Measurements from ENCODE around the gene ZKSCAN5.
"Not testable (repeated sequence)": the region's sequence is repeated elsewhere in the genome, so short reads cannot be mapped to it uniquely, and the experiment has no call there.

Gene ZKSCAN5

GRCh38 chr7:99535667-99536066, 31.2 kb downstream of the ZKSCAN5 start:
- in situ Hi-C loops (cut with MboI; ENCODE audit: low pct_unique_long_range_greater_than_20kb, low sequenced_read_pairs, unreplicated experiment) = no loop called here
- TF ChIP-seq CTCF (IDR thresholded peaks at IDR 0.05; ENCODE audit: extremely low read depth, insufficient read depth, missing control alignments) = no peak
- DNase-seq (ENCODE audit: low spot score) = no peak

DNA sequence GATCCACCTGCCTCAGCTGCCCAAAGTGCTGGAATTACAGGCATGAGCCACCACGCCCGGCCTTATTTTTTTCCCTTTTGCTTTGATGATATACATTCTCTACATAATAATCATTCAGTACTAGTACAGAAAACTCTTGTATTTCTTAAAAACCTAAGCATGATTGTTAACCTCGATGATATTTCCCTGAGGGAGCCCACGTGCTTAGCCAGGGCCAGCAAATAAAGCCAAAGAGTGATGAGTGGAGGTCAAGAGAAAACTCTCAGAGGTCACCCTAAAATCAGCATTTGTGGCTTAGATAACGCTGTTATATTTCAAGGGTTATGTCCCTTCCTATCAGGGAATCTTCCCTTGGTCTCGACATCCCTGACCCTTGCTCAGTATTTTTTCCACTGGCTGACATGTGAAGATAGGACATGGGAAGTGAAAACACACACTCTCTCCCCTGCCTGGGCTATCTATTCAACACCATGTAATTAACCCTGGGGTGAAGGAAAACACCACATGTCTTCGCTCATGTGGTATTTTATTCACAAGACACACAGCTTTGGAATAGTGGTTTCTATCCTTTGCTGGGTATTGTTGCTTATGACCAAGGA, 34.9 kb downstream of the ZKSCAN5 start:
- in situ Hi-C loops (cut with MboI; ENCODE audit: low pct_unique_long_range_greater_than_20kb, low sequenced_read_pairs, unreplicated experiment) = no loop called here
- no peak for TF ChIP-seq CTCF (IDR thresholded peaks at IDR 0.05; ENCODE audit: extremely low read depth, insufficient read depth, missing control alignments)
- DNase-seq (ENCODE audit: low spot score) = no peak

DNA sequence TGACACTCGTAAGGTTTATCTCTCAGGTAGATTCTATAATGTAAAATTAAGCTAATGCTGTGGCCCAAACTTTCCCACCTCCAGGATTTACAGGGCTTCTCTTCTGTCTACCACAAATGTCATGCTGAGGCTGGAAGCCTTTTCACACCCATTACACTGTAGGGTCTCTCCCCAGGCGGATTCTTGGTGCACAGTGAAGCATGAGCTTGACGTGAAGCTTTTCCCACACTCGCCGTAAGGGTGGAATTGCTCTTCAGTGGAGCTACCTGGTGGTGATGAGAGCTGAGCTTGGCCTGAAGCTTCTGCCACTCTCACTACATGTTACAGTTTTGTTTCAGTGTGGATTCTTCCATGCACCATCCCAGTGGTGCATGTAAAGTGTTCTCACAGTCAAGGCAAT, 36.1 kb downstream of the ZKSCAN5 start:
- DNase-seq (ENCODE audit: low spot score) = no peak
- no peak for TF ChIP-seq CTCF (IDR thresholded peaks at IDR 0.05; ENCODE audit: extremely low read depth, insufficient read depth, missing control alignments)
- in situ Hi-C loops (cut with MboI; ENCODE audit: low pct_unique_long_range_greater_than_20kb, low sequenced_read_pairs, unreplicated experiment) = no loop called here

DNA sequence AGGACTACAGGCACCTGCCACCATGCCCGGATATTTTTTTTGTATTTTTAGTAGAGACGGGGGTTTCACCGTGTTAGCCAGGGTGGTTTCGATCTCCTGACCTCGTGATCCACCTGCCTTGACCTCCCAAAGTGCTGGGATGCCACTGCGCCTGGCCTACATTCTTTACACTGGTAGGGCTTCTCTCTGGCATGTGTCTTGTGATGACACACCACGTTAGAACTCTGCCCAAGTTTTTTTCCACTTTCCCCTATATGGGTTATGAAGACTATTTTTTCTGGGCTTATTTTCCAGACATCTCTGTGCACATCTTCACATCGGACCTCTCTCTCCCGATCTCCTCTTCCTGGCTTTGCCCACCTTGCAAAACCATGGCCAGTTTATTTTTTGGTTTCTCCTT, 36.8 kb downstream of the ZKSCAN5 start:
- TF ChIP-seq CTCF (IDR thresholded peaks at IDR 0.05; ENCODE audit: extremely low read depth, insufficient read depth, missing control alignments) = no peak
- DNase-seq (ENCODE audit: low spot score) = no peak
- in situ Hi-C loops (cut with MboI; ENCODE audit: low pct_unique_long_range_greater_than_20kb, low sequenced_read_pairs, unreplicated experiment) = no loop called here

DNA sequence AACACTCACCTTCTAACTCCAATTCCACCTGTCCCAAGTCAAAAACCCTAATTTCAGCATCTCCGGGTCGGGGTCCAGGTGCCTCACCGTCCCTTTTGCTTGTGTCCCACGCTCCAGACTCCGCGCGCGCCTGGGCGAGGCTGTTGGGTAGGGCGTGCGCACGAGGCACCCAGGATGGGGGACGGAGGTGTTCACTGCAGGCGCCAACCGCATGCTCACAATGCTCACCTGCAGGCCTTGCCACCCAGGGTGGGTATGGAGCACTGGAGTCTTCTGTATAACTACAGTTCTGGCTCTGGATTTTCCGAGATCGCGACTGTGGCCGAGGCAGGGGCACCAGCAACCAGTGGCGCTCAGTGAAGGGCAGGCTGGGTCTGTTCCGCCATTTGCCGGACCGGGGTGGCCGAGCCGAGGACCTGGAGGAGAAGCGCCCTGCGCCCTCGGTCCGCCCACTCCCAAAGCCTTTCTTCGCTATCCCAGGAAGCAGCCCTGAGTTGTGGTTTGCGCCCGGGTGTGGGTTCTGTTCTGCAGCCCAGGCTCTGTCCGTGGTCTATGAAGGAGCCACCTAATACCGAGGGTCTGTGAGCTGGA, 38.7 kb downstream of the ZKSCAN5 start:
- DNase-seq (ENCODE audit: low spot score) = no peak
- no peak for TF ChIP-seq CTCF (IDR thresholded peaks at IDR 0.05; ENCODE audit: extremely low read depth, insufficient read depth, missing control alignments)
- in situ Hi-C loops (cut with MboI; ENCODE audit: low pct_unique_long_range_greater_than_20kb, low sequenced_read_pairs, unreplicated experiment) = no loop called here

DNA sequence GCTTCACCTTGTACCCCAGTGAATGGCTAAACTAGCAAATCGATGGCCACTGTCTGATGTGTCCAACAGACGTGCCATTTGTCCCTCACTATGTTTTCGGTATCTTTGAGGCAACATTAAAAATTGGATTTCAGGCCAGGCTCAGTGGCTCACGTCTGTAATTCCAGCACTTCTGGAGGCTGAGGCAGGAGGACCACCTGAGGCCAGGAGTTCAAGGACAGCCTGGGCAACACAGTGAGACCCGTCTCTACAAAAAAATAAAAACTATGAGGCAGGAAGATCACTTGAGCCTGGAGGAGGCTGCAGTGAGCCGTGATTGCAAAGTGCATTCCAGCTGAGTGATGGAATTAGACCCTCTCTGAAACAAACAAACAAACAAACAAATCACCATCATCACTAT, 39.5 kb downstream of the ZKSCAN5 start:
- in situ Hi-C loops (cut with MboI; ENCODE audit: low pct_unique_long_range_greater_than_20kb, low sequenced_read_pairs, unreplicated experiment) = no loop called here
- no peak for DNase-seq (ENCODE audit: low spot score)
- no peak for TF ChIP-seq CTCF (IDR thresholded peaks at IDR 0.05; ENCODE audit: extremely low read depth, insufficient read depth, missing control alignments)

DNA sequence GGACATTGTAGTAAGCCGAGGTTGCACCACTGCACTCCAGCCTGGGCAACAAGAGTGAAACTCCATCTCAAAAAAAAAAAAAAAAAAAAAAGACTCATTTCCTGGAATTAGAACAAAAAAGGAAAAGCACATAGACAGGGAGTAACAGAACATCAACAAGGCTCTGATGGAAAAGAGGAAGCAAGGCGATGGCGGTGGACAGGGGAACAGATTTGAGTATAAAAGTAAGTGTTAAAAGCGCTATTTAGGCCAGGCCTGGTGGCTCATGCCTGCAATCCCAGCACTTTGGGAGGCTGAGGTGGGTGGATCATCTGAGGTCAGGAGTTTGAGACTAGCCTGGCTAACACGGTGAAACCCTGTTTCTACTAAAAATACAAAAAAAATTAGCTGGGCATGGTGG, 40.8 kb downstream of the ZKSCAN5 start:
- DNase-seq (ENCODE audit: low spot score); in situ Hi-C loops (cut with MboI; ENCODE audit: low pct_unique_long_range_greater_than_20kb, low sequenced_read_pairs, unreplicated experiment): not testable (repeated sequence)

- DNase-seq (ENCODE audit: low spot score); in situ Hi-C loops (cut with MboI; ENCODE audit: low pct_unique_long_range_greater_than_20kb, low sequenced_read_pairs, unreplicated experiment): not testable (repeated sequence)
Observed at GRCh38 chr7:99549545-99549944, 45.1 kb downstream of the ZKSCAN5 start.
